Esophagus squamous epithelium (tissue), 4 donors: ENCODE data around the gene REEP6.

Source experiments
- CTCF ChIP-seq, 6 experiments: fragments of 450-650 bp in 4 of 6; fragments of 200-600 bp in 2 of 6; sonication (generic) in 2 of 6; IDR thresholded peaks; one replicate each; pipeline ENCODE4 v1.5.1; 2016 to 2019; ENCODE audit warnings: antibody characterized with exemption in 6 of 6, mild to moderate bottlenecking in 4 of 6, moderate library complexity in 4 of 6
- POLR2A ChIP-seq, 4 donors: fragments of 450-650 bp; IDR thresholded peaks; one replicate each; pipeline ENCODE4 v1.6.1; 2017; ENCODE audit warnings: antibody characterized with exemption in 4 of 4, mild to moderate bottlenecking in 4 of 4, moderate library complexity in 3 of 4

- TF ChIP-seq CTCF (IDR thresholded peaks at IDR 0.05) (no peak), POLR2A (IDR thresholded peaks at IDR 0.05) (no peak)
Observed at GRCh38 chr19:1522838-1523237, 31.9 kb downstream of the REEP6 start.
